Testis (tissue), 3 donors: Measurements from ENCODE around the gene TTC3. TPM values are rescaled to one million over a fixed set of nuclear protein-coding genes. Genes with fewer than 3 reads are reported as not detected.
"Not testable (repeated sequence)": the region's sequence is repeated elsewhere in the genome, so short reads cannot be mapped to it uniquely, and the experiment has no call there.

ENCODE experiments used
- DNase-seq: peaks from one replicate; pipeline ENCODE4 v3.0.0-alpha.2; 2019
- H3K27ac ChIP-seq, 2 donors: fragments of 200-600 bp; sonication (generic); one replicate each; pipeline ENCODE4 v1.5.1; 2019
- H3K27me3 ChIP-seq: fragments of 200-600 bp; sonication (generic); one replicate; pipeline ENCODE4 v1.5.1; 2019
- H3K36me3 ChIP-seq: fragments of 200-600 bp; sonication (generic); one replicate; pipeline ENCODE4 v1.5.1; 2017; ENCODE audit warnings: low read depth; ENCODE audit errors: missing control alignments
- H3K4me1 ChIP-seq: fragments of 200-600 bp; sonication (generic); one replicate; pipeline ENCODE4 v1.5.1; 2019
- H3K4me3 ChIP-seq, 2 donors: fragments of 200-600 bp; sonication (generic); one replicate each; pipeline ENCODE4 v1.5.1; 2017 to 2019
- H3K9me3 ChIP-seq: fragments of 200-600 bp; sonication (generic); one replicate; pipeline ENCODE4 v1.5.1; 2017
- CTCF ChIP-seq, 3 experiments: fragments of 450-650 bp in 2 of 3; fragments of 200-600 bp in 1 of 3; sonication (generic) in 1 of 3; IDR thresholded peaks; one replicate each; pipeline ENCODE4 v1.5.1; 2016 to 2019; ENCODE audit warnings: antibody characterized with exemption in 3 of 3, mild to moderate bottlenecking in 2 of 3, moderate library complexity in 1 of 3
- POLR2A ChIP-seq: fragments of 450-650 bp; IDR thresholded peaks from one replicate; pipeline ENCODE4 v1.6.1; 2017; ENCODE audit warnings: antibody characterized with exemption, mild to moderate bottlenecking, moderate library complexity
- WGBS, 2 donors: methylation state at CpG; one replicate each; pipeline ENCODE4 v1.1.5; 2018; 5-methylcytosine and 5-hydroxymethylcytosine counted together
- intact Hi-C: fragments of 100-400 bp; cut with DNase I; formaldehyde crosslinking; loops from one replicate; pipeline ENCODE4 v1.15.1; 2023; ENCODE audit warnings: low total_unique reads
- polyA plus RNA-seq: library from polyadenylated mRNA; stranded (reverse); fragments of 350-450 nt; fragmentation: Illumina TruSeq; extraction: RNeasy Lipid Tissue Mini Kit (QIAGEN cat#74804); gene quantifications from one replicate; pipeline ENCODE4 v1.2.3, GENCODE V29; 2014; ENCODE audit warnings: low read depth, low replicate concordance; ENCODE audit not compliant: insufficient read depth
- total RNA-seq, 2 donors: library from RNA; depleted of rRNA; stranded (reverse); fragments of >200 nt; gene quantifications; one replicate each; pipeline ENCODE4 v1.2.3, GENCODE V29; 2016

TTC3 gene
- total and polyA plus RNA-seq, 3 donors from 2014 or later: 70.7 to 181 (median 154) TPM

GRCh38 chr21:37032877-37033471 is 40.1 kb upstream of the TTC3 start:
- H3K36me3 ChIP-seq: no peaks in the 10 kb centered on the region
- no peak overlapping the region for H3K27ac ChIP-seq
- H3K9me3 ChIP-seq: no peaks in the 10 kb centered on the region
- 82 to 89% methylated on average over 4 of the region's 4 CpGs for WGBS, 2 donors
- H3K4me3 ChIP-seq: no peak overlapping the region
- intact Hi-C loops: no loop called here
- no peaks in the 10 kb centered on the region for H3K4me1 ChIP-seq
- H3K27me3 ChIP-seq: no peaks in the 10 kb centered on the region
- DNase-seq: no peak
- TF ChIP-seq CTCF (IDR thresholded peaks at IDR 0.05) (no peak), POLR2A (no peak)

GRCh38 chr21:37034394-37034793 is 38.7 kb upstream of the TTC3 start:
- H3K27ac ChIP-seq, intact Hi-C loops, H3K27me3 ChIP-seq, H3K36me3 ChIP-seq, H3K4me3 ChIP-seq, DNase-seq, H3K9me3 ChIP-seq, H3K4me1 ChIP-seq: not testable (repeated sequence)
- 81 to 90% methylated on average over 4 of the region's 4 CpGs for WGBS, 2 donors

- Histone ChIP-seq H3K9me3 (no peaks in the 10 kb centered on the region), H3K4me3 (no peak overlapping the region), H3K27ac (no peak overlapping the region), H3K4me1 (no peaks in the 10 kb centered on the region), H3K36me3 (no peaks in the 10 kb centered on the region), H3K27me3 (no peaks in the 10 kb centered on the region)
- WGBS, 2 donors: 92 to 96% methylated on average over 4 of the region's 4 CpGs
- intact Hi-C loops: no loop called here
- TF ChIP-seq POLR2A: no peak
- TF ChIP-seq CTCF (IDR thresholded peaks at IDR 0.05): no peak
- DNase-seq: no peak
Measured at GRCh38 chr21:37036177-37036576, 36.9 kb upstream of the TTC3 start.

- H3K9me3 ChIP-seq: no peaks in the 10 kb centered on the region
- H3K4me3 ChIP-seq: no peak overlapping the region
- no peaks in the 10 kb centered on the region for H3K4me1 ChIP-seq
- TF ChIP-seq POLR2A (no peak), CTCF (IDR thresholded peaks at IDR 0.05) (no peak)
- no peaks in the 10 kb centered on the region for H3K27me3 ChIP-seq
- intact Hi-C loops: no loop called here
- no peak for DNase-seq
- WGBS, 2 donors: 68% methylated on average over 9 of the region's 9 CpGs
- H3K27ac ChIP-seq: no peak overlapping the region
- H3K36me3 ChIP-seq: no peaks in the 10 kb centered on the region
Measured at GRCh38 chr21:37039411-37040075, 33.5 kb upstream of the TTC3 start.

GRCh38 chr21:37040212-37040611 is 32.8 kb upstream of the TTC3 start:
- H3K9me3 ChIP-seq: no peaks in the 10 kb centered on the region
- no peak overlapping the region for H3K27ac ChIP-seq
- WGBS, 2 donors: 91% methylated on average over 3 of the region's 3 CpGs
- H3K4me3 ChIP-seq: no peak overlapping the region
- intact Hi-C loops: no loop called here
- H3K27me3 ChIP-seq: no peaks in the 10 kb centered on the region
- TF ChIP-seq CTCF (IDR thresholded peaks at IDR 0.05): no peak
- TF ChIP-seq POLR2A: no peak
- no peak for DNase-seq
- no peaks in the 10 kb centered on the region for H3K4me1 ChIP-seq
- H3K36me3 ChIP-seq: no peaks in the 10 kb centered on the region
